IMR-90 (cell line): ENCODE results near the gene HOXD12. TPM values are rescaled to one million over a fixed set of nuclear protein-coding genes. Genes with fewer than 3 reads are reported as not detected.

ENCODE experiments used
- ATAC-seq: fragments of 200-7000 bp; cut with Tn5 transposase; 2 replicates; pipeline ENCODE4 v1.9.1; 2020; ENCODE audit warnings: low read depth, mild to moderate bottlenecking, moderate library complexity
- BruUV-seq: library from RNA; stranded (reverse); fragments of 400-500 nt; replicated peaks from 2 replicates; lab custom pipeline; 2021; lab: Mats Ljungman, UMichigan
- CTCF ChIA-PET: fragments of 300-600 bp; formaldehyde crosslinking; extraction: SDS; loops from one replicate; lab custom pipeline; 2021; ENCODE audit warnings: antibody characterized with exemption; lab: Yijun Ruan, JAX
- POLR2A ChIA-PET: fragments of 300-600 bp; sonication (Branson Sonifier 250); formaldehyde crosslinking; loops from one replicate; lab custom pipeline; 2022; ENCODE audit warnings: antibody characterized with exemption; ENCODE audit not compliant: unreplicated experiment; lab: Charles Lee
- DNase-seq: peaks from one replicate; pipeline ENCODE4 v3.0.0; 2013
- H2AFZ ChIP-seq: replicated peaks from 2 replicates; pipeline ENCODE3; 2013; ENCODE audit warnings: low read length, mild to moderate bottlenecking; ENCODE audit not compliant: poor library complexity
- H2AK5ac ChIP-seq: 2 replicates; pipeline ENCODE4 v1.6.1; 2013; ENCODE audit warnings: low read depth, low read length, inconsistent platforms
- H2AK9ac ChIP-seq: replicated peaks from 2 replicates; pipeline ENCODE3; 2013; ENCODE audit warnings: mild to moderate bottlenecking, low read depth, low read length, moderate library complexity; ENCODE audit not compliant: poor library complexity
- H2BK120ac ChIP-seq: 2 replicates; pipeline ENCODE4 v1.6.1; 2013; ENCODE audit warnings: low read depth, low read length, inconsistent platforms
- H2BK15ac ChIP-seq: 3 replicates; pipeline ENCODE4 v1.6.1; 2013; ENCODE audit warnings: low read depth, low read length, inconsistent platforms
- H2BK20ac ChIP-seq: 2 replicates; pipeline ENCODE4 v1.6.1; 2013; ENCODE audit warnings: low read depth, mild to moderate bottlenecking, inconsistent platforms, low read length, moderate library complexity
- H2BK5ac ChIP-seq: 2 replicates; pipeline ENCODE4 v1.6.1; 2013; ENCODE audit warnings: mild to moderate bottlenecking, low read depth, low read length, inconsistent platforms; ENCODE audit not compliant: poor library complexity, severe bottlenecking
- H3K14ac ChIP-seq: replicated peaks from 2 replicates; pipeline ENCODE4 v1.6.1; 2013; ENCODE audit warnings: low read depth, low read length, inconsistent platforms
- H3K18ac ChIP-seq: 2 replicates; pipeline ENCODE4 v1.6.1; 2013; ENCODE audit warnings: low read depth, low read length, control low read depth
- H3K23ac ChIP-seq: 2 replicates; pipeline ENCODE4 v1.6.1; 2013; ENCODE audit warnings: low read depth, low read length, inconsistent platforms
- H3K27ac ChIP-seq: 2 replicates; pipeline ENCODE4 v1.5.1; 2013; ENCODE audit warnings: mild to moderate bottlenecking, control low read depth, low read length; ENCODE audit not compliant: insufficient read depth
- H3K27me3 ChIP-seq: 2 replicates; pipeline ENCODE4 v1.6.1; 2013; ENCODE audit warnings: low read length; ENCODE audit not compliant: control insufficient read depth, insufficient read depth
- H3K36me3 ChIP-seq: 2 replicates; pipeline ENCODE4 v1.6.1; 2013; ENCODE audit warnings: low read length, mixed read lengths; ENCODE audit not compliant: control insufficient read depth, insufficient read depth
- H3K4ac ChIP-seq: 2 replicates; pipeline ENCODE4 v1.6.1; 2013; ENCODE audit warnings: low read depth, low read length, inconsistent platforms
- H3K4me1 ChIP-seq: 2 replicates; pipeline ENCODE4 v1.6.1; 2013; ENCODE audit warnings: low read length, mixed read lengths; ENCODE audit not compliant: control insufficient read depth, insufficient read depth
- H3K4me2 ChIP-seq: 2 replicates; pipeline ENCODE4 v1.6.1; 2013; ENCODE audit warnings: low read depth, mild to moderate bottlenecking, control low read depth, low read length, moderate library complexity
- H3K4me3 ChIP-seq: 2 replicates; pipeline ENCODE4 v1.5.1; 2013; ENCODE audit warnings: low read depth, mild to moderate bottlenecking, control low read depth, low read length, moderate library complexity; ENCODE audit not compliant: insufficient read depth
- H3K56ac ChIP-seq: 2 replicates; pipeline ENCODE4 v1.6.1; 2013; ENCODE audit warnings: low read length, inconsistent platforms; ENCODE audit not compliant: insufficient read depth; ENCODE audit errors: extremely low read depth
- H3K79me1 ChIP-seq, 2 experiments: 2 replicates each; pipeline ENCODE4 v1.6.1; 2013; ENCODE audit warnings: low read length in 2 of 2, inconsistent platforms in 1 of 2, low read depth in 1 of 2
- H3K9ac ChIP-seq: 2 replicates; pipeline ENCODE4 v1.6.1; 2013; ENCODE audit warnings: low read depth, low read length, control low read depth
- H3K9me1 ChIP-seq: 2 replicates; pipeline ENCODE4 v1.6.1; 2013; ENCODE audit warnings: low read length, inconsistent platforms; ENCODE audit not compliant: insufficient read depth
- H3K9me3 ChIP-seq: 2 replicates; pipeline ENCODE4 v1.6.1; 2013; ENCODE audit warnings: low read length; ENCODE audit not compliant: control insufficient read depth, insufficient read depth
- H4K20me1 ChIP-seq: 2 replicates; pipeline ENCODE4 v1.6.1; 2013; ENCODE audit warnings: low read length, inconsistent platforms; ENCODE audit not compliant: insufficient read depth
- H4K5ac ChIP-seq: 2 replicates; pipeline ENCODE4 v1.6.1; 2013; ENCODE audit warnings: mild to moderate bottlenecking, low read depth, low read length, control low read depth
- H4K8ac ChIP-seq, 2 experiments: 2 replicates each; pipeline ENCODE4 v1.6.1; 2013; ENCODE audit warnings: low read depth in 2 of 2, low read length in 2 of 2, control low read depth in 1 of 2, inconsistent platforms in 1 of 2
- H4K91ac ChIP-seq: 2 replicates; pipeline ENCODE4 v1.6.1; 2013; ENCODE audit warnings: low read depth, low read length, inconsistent platforms; ENCODE audit not compliant: insufficient read depth
- POLR2A ChIP-seq: IDR thresholded peaks from 2 replicates; pipeline ENCODE4 v1.6.1; 2012; ENCODE audit warnings: mild to moderate bottlenecking, low read depth, low read length
- WGBS, 2 experiments: methylation state at CpG; one replicate each; pipeline versions ENCODE4 v1.1.5 to v1.1.7; 2013; ENCODE audit warnings: missing lambda C conversion rate in 2 of 2; ENCODE audit not compliant: insufficient read length in 1 of 2; ENCODE audit errors: extremely low coverage in 2 of 2; 5-methylcytosine and 5-hydroxymethylcytosine counted together
- dilution Hi-C: fragments of 300-500 bp; cut with HindIII; formaldehyde crosslinking; loops from one replicate; pipeline ENCODE4 v1.14.3; 2018; ENCODE audit warnings: low sequenced_read_pairs; ENCODE audit not compliant: unreplicated experiment
- in situ Hi-C: fragments of 300-500 bp; cut with MboI; formaldehyde crosslinking; loops from 3 replicates; pipeline ENCODE4 v1.14.3; 2019; ENCODE audit warnings: low sequenced_read_pairs, inconsistent platforms, mixed read lengths
- intact Hi-C: fragments of 100-400 bp; cut with micrococcal nuclease; formaldehyde crosslinking; loops from 2 replicates; pipeline ENCODE4 v1.10.0; 2022
- polyA plus RNA-seq, 3 experiments: library from polyadenylated mRNA; depleted of rRNA; stranded (reverse); fragments of >200 nt; gene quantifications; 2 replicates each; pipeline ENCODE4 v1.2.3, GENCODE V29; 2012; ENCODE audit warnings: low replicate concordance in 1 of 3
- total RNA-seq: library from RNA; depleted of rRNA; stranded (reverse); fragments of >200 nt; gene quantifications from 2 replicates; pipeline ENCODE4 v1.2.3, GENCODE V29; 2012

HOXD12 gene
- total and polyA plus RNA-seq, 2 of the 4 experiments (the other 2 are of a cell fraction) = not detected

DNA sequence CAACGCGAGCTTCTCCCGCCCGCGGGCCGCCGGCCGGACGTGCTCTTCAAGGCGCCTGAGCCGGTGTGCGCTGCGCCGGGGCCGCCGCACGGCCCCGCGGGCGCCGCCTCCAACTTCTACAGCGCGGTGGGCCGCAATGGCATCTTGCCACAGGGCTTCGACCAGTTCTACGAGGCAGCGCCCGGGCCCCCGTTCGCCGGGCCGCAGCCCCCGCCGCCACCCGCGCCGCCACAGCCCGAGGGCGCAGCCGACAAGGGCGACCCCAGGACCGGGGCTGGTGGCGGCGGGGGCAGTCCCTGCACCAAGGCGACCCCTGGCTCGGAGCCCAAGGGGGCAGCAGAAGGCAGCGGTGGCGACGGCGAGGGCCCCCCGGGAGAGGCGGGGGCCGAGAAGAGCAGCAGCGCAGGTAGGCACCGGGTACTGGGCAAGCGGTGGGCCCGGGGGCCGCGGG lies 8.2 kb downstream of the HOXD12 start:
- Histone ChIP-seq H4K20me1 (no peaks in the 10 kb centered on the region), H3K27me3 (peaks cover 93% of the 10 kb centered on the region), H3K23ac (no peak overlapping the region), H3K56ac (no peak overlapping the region), H2AFZ (no peak overlapping the region), H2BK15ac (no peak overlapping the region), H3K27ac (no peak overlapping the region), H3K9ac (no peak overlapping the region), H3K18ac (no peak overlapping the region), H4K5ac (no peak overlapping the region), H3K79me1 (no peaks in the 10 kb centered on the region), H3K4ac (no peak overlapping the region), H2AK9ac (no peak overlapping the region), H2BK120ac (no peak overlapping the region), H3K9me1 (no peaks in the 10 kb centered on the region), H3K14ac (no peak overlapping the region), H4K8ac (no peak overlapping the region), H3K4me2 (no peak overlapping the region), H3K9me3 (peaks cover 5% of the 10 kb centered on the region), H3K4me3 (no peak overlapping the region), H3K36me3 (no peaks in the 10 kb centered on the region), H3K4me1 (no peaks in the 10 kb centered on the region), H2BK5ac (no peak overlapping the region), H4K91ac (no peak overlapping the region), H2BK20ac (no peak overlapping the region), H2AK5ac (no peak overlapping the region)
- BruUV-seq = no TSS peak
- WGBS, 2 experiments = 3% methylated on average over 29 of the region's 59 CpGs; no CpG with 5 or more reads in 1 of the 2 experiments
- POLR2A ChIA-PET = no interaction called here
- in situ Hi-C loops (no loop called here), dilution Hi-C loops (no loop called here), intact Hi-C loops (no loop called here)
- DNase-seq (no peak), ATAC-seq (no peak)
- no peak for TF ChIP-seq POLR2A
- CTCF ChIA-PET = no interaction called here
